Measurements from ENCODE around the gene FXYD7. TPM values are rescaled to one million over a fixed set of nuclear protein-coding genes. Genes with fewer than 3 reads are reported as not detected.

FXYD7 gene
- polyA plus RNA-seq, 3 donors: 0.16 TPM; not detected in 2

- no peak for TF ChIP-seq CTCF (IDR thresholded peaks at IDR 0.05)
- no peak overlapping the region for H3K4me2 ChIP-seq (replicated peaks; ENCODE audit: extremely low read depth, low read length, poor library complexity, severe bottlenecking)
- WGBS (ENCODE audit: insufficient coverage): 93% methylated on average over 26 of the region's 30 CpGs
- no peak overlapping the region for H3K27ac ChIP-seq (ENCODE audit: low read depth in 1 of 2, low read length in 2 of 2)
- H3K9ac ChIP-seq (ENCODE audit: insufficient read depth, low read length, poor library complexity, severe bottlenecking): no peak overlapping the region
- H4K20me1 ChIP-seq (ENCODE audit: insufficient read depth, low read length): no peaks in the 10 kb centered on the region
- H3K4me1 ChIP-seq (ENCODE audit: control insufficient read depth in 1 of 2, insufficient read depth in 2 of 2, low read length in 2 of 2): no peaks in the 10 kb centered on the region
- no peaks in the 10 kb centered on the region for H3K79me2 ChIP-seq (ENCODE audit: insufficient read depth, low read length)
- Mint-ChIP-seq H3K27ac (peak overlapping the region in 1 of 7 donors; percentile 72), H3K36me3 (no peaks in the 10 kb centered on the region), H3K9me3 (peaks cover 0 to 9% (median 2%) of the 10 kb centered on the region in 7 donors), H3K4me3 (no peak overlapping the region), H3K4me1 (no peaks in the 10 kb centered on the region), H3K27me3 (ENCODE audit: low read depth in 3 of 3) (peaks cover 4 to 11% (median 5%) of the 10 kb centered on the region in 3 donors)
- DNase-seq: no peak
- H2AFZ ChIP-seq (ENCODE audit: insufficient read depth, low read depth, low read length, poor library complexity, severe bottlenecking): no peak overlapping the region
- H3K4me3 ChIP-seq (replicated peaks in 1 of 3; ENCODE audit: low read depth in 2 of 3, low read length in 3 of 3): no peak overlapping the region
- H3K9me3 ChIP-seq (replicated peaks in 1 of 2; ENCODE audit: control insufficient read depth in 1 of 2, insufficient read depth in 1 of 2, low read length in 2 of 2): peaks cover 12 to 17% of the 10 kb centered on the region in 2 donors
- no peaks in the 10 kb centered on the region for H3K36me3 ChIP-seq (replicated peaks in 1 of 2; ENCODE audit: control insufficient read depth in 1 of 2, insufficient read depth in 2 of 2, low read length in 2 of 2)
- H3K27me3 ChIP-seq (ENCODE audit: control insufficient read depth in 2 of 2, insufficient read depth in 2 of 2, low read length in 2 of 2): no peaks in the 10 kb centered on the region
- intact Hi-C loops (cut with micrococcal nuclease): no loop called here
Observed at GRCh38 chr19:35105411-35106290, 37.4 kb upstream of the FXYD7 start.

GRCh38 chr19:35106291-35106583 is 36.8 kb upstream of the FXYD7 start:
- H3K4me3 ChIP-seq (replicated peaks in 1 of 3; ENCODE audit: low read depth in 2 of 3, low read length in 3 of 3): no peak overlapping the region
- Mint-ChIP-seq H3K27ac (peak overlapping the region in 1 of 7 donors; percentile 72), H3K36me3 (no peaks in the 10 kb centered on the region), H3K4me1 (no peaks in the 10 kb centered on the region), H3K9me3 (peaks cover 0 to 9% (median 2%) of the 10 kb centered on the region in 7 donors), H3K4me3 (no peak overlapping the region), H3K27me3 (ENCODE audit: low read depth in 3 of 3) (peaks cover 4 to 11% (median 5%) of the 10 kb centered on the region in 3 donors)
- H3K4me2 ChIP-seq (replicated peaks; ENCODE audit: extremely low read depth, low read length, poor library complexity, severe bottlenecking): no peak overlapping the region
- H3K4me1 ChIP-seq (ENCODE audit: control insufficient read depth in 1 of 2, insufficient read depth in 2 of 2, low read length in 2 of 2): no peaks in the 10 kb centered on the region
- H3K79me2 ChIP-seq (ENCODE audit: insufficient read depth, low read length): no peaks in the 10 kb centered on the region
- H3K27ac ChIP-seq (ENCODE audit: low read depth in 1 of 2, low read length in 2 of 2): no peak overlapping the region
- H3K9me3 ChIP-seq (replicated peaks in 1 of 2; ENCODE audit: control insufficient read depth in 1 of 2, insufficient read depth in 1 of 2, low read length in 2 of 2): peaks cover 12 to 17% of the 10 kb centered on the region in 2 donors
- intact Hi-C loops (cut with micrococcal nuclease): no loop called here
- H2AFZ ChIP-seq (ENCODE audit: insufficient read depth, low read depth, low read length, poor library complexity, severe bottlenecking): no peak overlapping the region
- H3K36me3 ChIP-seq (replicated peaks in 1 of 2; ENCODE audit: control insufficient read depth in 1 of 2, insufficient read depth in 2 of 2, low read length in 2 of 2): no peaks in the 10 kb centered on the region
- no peaks in the 10 kb centered on the region for H4K20me1 ChIP-seq (ENCODE audit: insufficient read depth, low read length)
- H3K9ac ChIP-seq (ENCODE audit: insufficient read depth, low read length, poor library complexity, severe bottlenecking): no peak overlapping the region
- WGBS (ENCODE audit: insufficient coverage): 96% methylated on average over 9 of the region's 9 CpGs
- DNase-seq: no peak
- TF ChIP-seq CTCF (IDR thresholded peaks at IDR 0.05): no peak
- H3K27me3 ChIP-seq (ENCODE audit: control insufficient read depth in 2 of 2, insufficient read depth in 2 of 2, low read length in 2 of 2): no peaks in the 10 kb centered on the region

Measured in CD14-positive monocyte (primary cell).